Stimulated activated effector memory CD8-positive, alpha-beta T cell treated with anti-CD3 and anti-CD28 coated beads, Interleukin-12 subunit alpha, Interleukin-12 subunit beta, amount 100 ng/mL, for 72 hours (primary cell): ENCODE results near the gene ITGB7.
A peak's percentile ranks its signal among the peaks of the same experiment; 100 is the strongest.
"Not testable (repeated sequence)": the region's sequence is repeated elsewhere in the genome, so short reads cannot be mapped to it uniquely, and the experiment has no call there.

ENCODE experiments used
- ATAC-seq: fragments of 150-1000 bp; cut with Tn5 transposase; 2 replicates; pipeline ENCODE4 v1.10.0; 2021
- DNase-seq, 2 donors: peaks; one replicate each; pipeline ENCODE4 v3.0.0; 2021 to 2022; ENCODE audit warnings: low spot score in 2 of 2
- H3K27ac Mint-ChIP-seq: one replicate; pipeline ENCODE4 v1.8.0; 2022; ENCODE audit warnings: mild to moderate bottlenecking, mixed read lengths
- H3K36me3 Mint-ChIP-seq: one replicate; pipeline ENCODE4 v1.8.0; 2022; ENCODE audit warnings: mild to moderate bottlenecking, mixed read lengths
- H3K4me1 Mint-ChIP-seq: one replicate; pipeline ENCODE4 v1.8.0; 2022; ENCODE audit warnings: mixed read lengths
- H3K4me3 Mint-ChIP-seq: one replicate; pipeline ENCODE4 v1.8.0; 2022; ENCODE audit warnings: mild to moderate bottlenecking, mixed read lengths
- H3K9me3 Mint-ChIP-seq: one replicate; pipeline ENCODE4 v1.8.0; 2022; ENCODE audit warnings: mixed read lengths

The ITGB7 gene

GRCh38 chr12:53187145-53187899 lies 19.7 kb downstream of the ITGB7 start:
- Mint-ChIP-seq H3K9me3 (no peaks in the 10 kb centered on the region), H3K4me1 (peaks cover 52% of the 10 kb centered on the region), H3K36me3 (peaks cover 100% of the 10 kb centered on the region), H3K4me3 (no peak overlapping the region), H3K27ac (peak overlapping the region; percentile 26)
- ATAC-seq (no peak), DNase-seq (no peak)

DNA sequence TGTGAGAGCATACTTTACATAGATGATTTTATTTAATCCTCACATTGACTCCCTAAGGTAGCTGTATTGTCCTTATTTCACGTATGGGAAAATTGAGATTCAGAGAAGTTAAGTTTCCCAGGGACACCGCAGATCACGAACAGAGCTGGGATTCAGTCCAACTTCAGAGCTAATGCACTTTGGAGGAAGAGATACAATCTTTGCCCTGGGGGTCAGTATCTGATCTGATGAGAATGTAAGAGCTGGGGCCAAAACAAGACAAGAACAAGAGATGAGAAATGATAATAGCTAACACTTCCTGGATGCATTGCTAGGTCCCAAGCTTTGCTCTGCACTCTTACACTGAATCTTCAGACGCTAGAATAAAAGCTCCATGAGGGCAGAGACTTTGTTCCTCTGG lies 20.3 kb downstream of the ITGB7 start:
- Mint-ChIP-seq H3K4me3 (no peak overlapping the region), H3K4me1 (peaks cover 53% of the 10 kb centered on the region), H3K9me3 (no peaks in the 10 kb centered on the region), H3K27ac (peak overlapping the region; percentile 26), H3K36me3 (peaks cover 100% of the 10 kb centered on the region)
- no peak for ATAC-seq
- no peak for DNase-seq

DNA sequence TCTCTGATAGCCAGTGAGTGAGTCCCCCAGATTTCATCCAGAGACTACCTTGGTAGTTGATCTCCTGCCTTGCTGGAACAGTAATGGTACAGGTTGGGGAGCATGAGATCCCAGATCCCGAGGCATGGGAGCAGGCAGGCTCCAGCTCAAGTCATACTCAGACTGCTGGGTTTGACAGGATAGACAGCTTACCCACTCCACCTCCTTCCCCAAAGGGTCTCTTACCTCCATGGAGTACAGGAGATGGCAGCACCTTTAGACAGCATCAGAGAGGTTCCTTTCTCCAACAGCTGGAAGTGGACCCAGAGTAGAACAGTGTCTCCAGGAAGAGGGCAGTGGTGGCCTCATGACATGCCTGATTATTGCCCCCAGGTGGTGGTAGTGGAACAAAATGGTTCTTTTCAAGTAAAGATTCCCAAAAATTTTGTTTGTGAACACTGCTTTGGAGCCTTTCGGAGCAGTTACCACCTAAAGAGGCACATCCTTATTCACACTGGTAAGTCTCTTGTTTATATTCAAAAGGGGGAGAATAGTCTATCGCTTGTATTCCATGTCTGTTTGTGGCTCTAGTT lies 21.4 kb downstream of the ITGB7 start:
- Mint-ChIP-seq H3K36me3 (peaks cover 99% of the 10 kb centered on the region), H3K4me3 (no peak overlapping the region), H3K9me3 (no peaks in the 10 kb centered on the region), H3K4me1 (peaks cover 56% of the 10 kb centered on the region), H3K27ac (peak overlapping the region; percentile 45)
- DNase-seq (no peak), ATAC-seq (no peak)

GRCh38 chr12:53184828-53185227 lies 22.2 kb downstream of the ITGB7 start:
- Mint-ChIP-seq H3K4me3 (no peak overlapping the region), H3K4me1 (peaks cover 51% of the 10 kb centered on the region), H3K9me3 (no peaks in the 10 kb centered on the region), H3K27ac (peak overlapping the region; percentile 45), H3K36me3 (peaks cover 99% of the 10 kb centered on the region)
- ATAC-seq = no peak
- no peak for DNase-seq

DNA sequence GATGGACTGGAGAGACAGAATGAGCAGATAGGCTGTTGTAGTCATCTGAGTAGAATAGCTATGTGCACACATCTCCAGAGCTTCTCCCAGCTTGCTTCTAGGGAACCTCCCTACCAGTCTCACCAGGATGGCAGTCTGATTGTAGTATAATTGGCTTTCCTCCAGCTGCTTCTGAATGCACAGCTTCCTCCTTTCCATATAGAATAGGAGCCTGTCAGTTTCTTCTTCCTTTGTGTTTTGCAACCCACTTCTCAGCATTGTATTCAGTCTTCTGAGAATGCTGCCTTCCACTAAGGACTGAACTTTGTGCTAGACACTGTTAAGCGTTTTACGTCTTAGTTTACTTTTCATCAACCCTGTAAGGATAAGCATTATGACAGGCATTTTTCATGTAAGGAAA lies 24.1 kb downstream of the ITGB7 start:
- no peaks in the 10 kb centered on the region for H3K9me3 Mint-ChIP-seq
- ATAC-seq = no peak
- H3K36me3 Mint-ChIP-seq = peaks cover 81% of the 10 kb centered on the region
- DNase-seq = no peak
- peak overlapping the region; percentile 93 for H3K4me3 Mint-ChIP-seq
- H3K4me1 Mint-ChIP-seq = peaks cover 58% of the 10 kb centered on the region
- H3K27ac Mint-ChIP-seq = no peak overlapping the region

DNA sequence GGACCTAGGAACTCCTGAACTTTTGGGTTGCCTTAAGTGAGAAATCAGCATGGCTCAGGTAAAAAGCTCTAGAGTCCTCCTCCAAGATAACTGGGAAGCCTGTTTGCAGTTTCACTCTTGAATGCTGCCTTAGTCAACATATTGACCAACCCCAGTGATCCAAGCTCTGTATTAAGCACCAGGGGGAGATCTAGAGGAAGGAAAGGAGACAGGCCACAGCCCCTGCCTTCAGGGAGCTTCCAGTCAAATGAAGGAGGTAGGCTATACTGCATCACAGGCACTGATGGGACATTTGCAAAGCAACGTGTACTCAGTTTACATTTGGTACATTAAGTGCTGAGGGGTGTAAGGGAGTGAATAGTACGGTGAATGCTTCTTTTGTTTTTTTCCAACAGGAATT lies 25.1 kb downstream of the ITGB7 start:
- peaks cover 58% of the 10 kb centered on the region for H3K4me1 Mint-ChIP-seq
- no peak for DNase-seq
- no peak for ATAC-seq
- peaks cover 71% of the 10 kb centered on the region for H3K36me3 Mint-ChIP-seq
- peak overlapping the region; percentile 93 for H3K4me3 Mint-ChIP-seq
- H3K27ac Mint-ChIP-seq = peak overlapping the region; percentile 96
- H3K9me3 Mint-ChIP-seq = no peaks in the 10 kb centered on the region

DNA sequence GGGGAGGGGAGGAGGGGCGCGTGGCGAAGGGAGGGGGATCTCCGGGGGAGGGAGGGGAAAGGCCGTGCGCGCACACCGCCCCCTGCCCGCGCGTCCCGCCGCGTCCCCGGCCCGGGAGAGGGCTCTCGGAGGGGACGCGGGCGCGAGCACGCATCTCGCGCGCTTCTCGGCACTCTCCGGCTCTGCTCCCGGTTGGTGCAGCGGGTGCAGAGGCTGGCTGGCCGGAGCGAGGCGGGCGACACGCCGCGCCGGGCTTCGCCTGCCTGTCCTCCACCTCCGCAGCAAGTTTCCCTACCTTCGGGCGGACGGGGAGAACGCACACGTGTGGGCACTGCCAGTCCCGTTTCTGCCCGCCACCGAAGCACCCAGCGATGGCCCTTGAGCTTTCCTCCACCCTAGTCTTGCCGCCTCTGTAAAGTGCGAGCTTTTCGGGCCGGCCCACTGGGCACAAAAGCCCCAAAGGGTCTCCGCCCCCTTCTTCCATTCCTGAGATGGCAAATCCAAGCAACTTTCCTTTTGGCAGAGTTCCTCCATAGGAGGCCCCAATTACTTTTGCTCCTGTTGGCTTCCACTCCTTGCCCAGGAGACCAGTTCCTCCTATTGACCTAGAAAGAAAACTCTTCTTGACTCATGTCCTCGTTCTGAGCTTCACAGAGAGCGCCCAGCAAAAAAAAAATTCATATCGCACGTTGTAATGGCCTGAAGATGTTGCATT lies 26.0 kb downstream of the ITGB7 start:
- peak overlapping the region; percentile 93 for H3K4me3 Mint-ChIP-seq
- DNase-seq = peak in 1 of 2 donors; percentile 53
- H3K9me3 Mint-ChIP-seq = no peaks in the 10 kb centered on the region
- peaks cover 58% of the 10 kb centered on the region for H3K4me1 Mint-ChIP-seq
- peaks cover 63% of the 10 kb centered on the region for H3K36me3 Mint-ChIP-seq
- ATAC-seq = peak; percentile 68
- peak overlapping the region; percentile 96 for H3K27ac Mint-ChIP-seq

- Mint-ChIP-seq H3K27ac (peak within 1 kb of the TSS; percentile 96), H3K36me3 (peaks cover 56% of the 10 kb centered on the region), H3K4me1 (peaks cover 54% of the 10 kb centered on the region), H3K4me3 (peak within 1 kb of the TSS; percentile 93), H3K9me3 (no peaks in the 10 kb centered on the region)
- DNase-seq (peak; percentile 89 to 98), ATAC-seq (peak; percentile 97)
Observed at GRCh38 chr12:53180220-53180930, 26.7 kb downstream of the ITGB7 start, which contains the start of the genes CSAD and ZNF740. TSS of gene CSAD (minus strand) at chr12:53180925. CDS start at chr12:53173470, 7,455 bp downstream. TSS of gene ZNF740 (plus strand) at chr12:53180722. CDS start at chr12:53181984, 1,262 bp downstream.

DNA sequence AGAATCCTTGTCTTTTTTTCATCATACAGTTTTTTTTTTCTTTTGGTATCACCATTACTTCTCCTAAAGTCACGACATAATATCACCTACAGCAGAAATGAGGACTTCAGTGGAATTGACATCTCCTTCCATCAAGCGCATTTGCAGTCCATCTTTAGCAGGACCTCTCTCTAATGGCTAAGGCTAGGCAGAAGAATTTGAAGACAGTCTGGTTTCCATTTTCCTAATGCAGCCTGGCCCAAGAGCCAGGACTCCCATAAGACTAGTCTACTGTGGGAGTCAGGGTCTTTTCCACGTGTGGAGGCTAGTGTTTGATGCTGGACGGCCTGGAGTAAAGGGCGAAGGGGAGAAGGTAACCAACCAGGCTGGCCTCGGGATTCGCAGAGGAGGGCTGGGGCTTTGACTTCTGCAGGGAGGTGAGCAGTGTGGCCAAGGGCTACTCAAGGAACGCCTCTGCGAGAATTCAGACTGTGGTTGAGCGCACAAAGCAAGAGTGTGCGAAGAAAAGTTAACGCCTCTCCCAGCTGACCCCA lies 27.3 kb downstream of the ITGB7 start:
- Mint-ChIP-seq H3K4me1 (peaks cover 50% of the 10 kb centered on the region), H3K36me3 (peaks cover 49% of the 10 kb centered on the region), H3K4me3 (peak overlapping the region; percentile 93), H3K9me3 (no peaks in the 10 kb centered on the region), H3K27ac (peak overlapping the region; percentile 96)
- DNase-seq (no peak), ATAC-seq (peak; percentile 31)

- DNase-seq, ATAC-seq: not testable (repeated sequence)
- H3K27ac Mint-ChIP-seq = peak overlapping the region; percentile 96
Observed at GRCh38 chr12:53178803-53179202, 28.2 kb downstream of the ITGB7 start.

DNA sequence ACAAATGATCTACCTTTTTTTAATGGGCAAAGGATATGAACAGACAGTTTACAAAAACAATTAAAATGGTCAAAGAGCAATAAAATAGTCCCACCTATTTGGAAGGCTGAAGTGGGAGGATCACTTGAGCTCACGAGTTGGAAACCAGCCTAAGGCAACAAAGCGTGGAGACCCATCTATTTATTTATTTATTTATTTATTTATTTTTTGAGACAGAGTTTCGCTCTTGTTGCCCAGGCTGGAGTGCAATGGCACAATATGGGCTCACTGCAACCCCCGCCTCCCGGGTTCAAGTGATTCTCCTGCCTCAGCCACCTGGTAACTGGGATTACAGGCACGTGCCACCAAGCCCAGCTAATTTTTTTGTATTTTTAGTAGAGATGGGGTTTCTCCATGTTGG lies 29.6 kb downstream of the ITGB7 start:
- Mint-ChIP-seq H3K36me3 (peaks cover 30% of the 10 kb centered on the region), H3K4me1 (peaks cover 34% of the 10 kb centered on the region)
- not testable (repeated sequence) for H3K27ac Mint-ChIP-seq, DNase-seq, ATAC-seq, H3K9me3 Mint-ChIP-seq, H3K4me3 Mint-ChIP-seq

More at GRCh38 chr12:53178803-53179202, 28.2 kb downstream of the ITGB7 start:
- Mint-ChIP-seq H3K4me3 (peak overlapping the region; percentile 93), H3K36me3 (peaks cover 40% of the 10 kb centered on the region), H3K4me1 (peaks cover 40% of the 10 kb centered on the region)
- not testable (repeated sequence) for H3K9me3 Mint-ChIP-seq

DNA sequence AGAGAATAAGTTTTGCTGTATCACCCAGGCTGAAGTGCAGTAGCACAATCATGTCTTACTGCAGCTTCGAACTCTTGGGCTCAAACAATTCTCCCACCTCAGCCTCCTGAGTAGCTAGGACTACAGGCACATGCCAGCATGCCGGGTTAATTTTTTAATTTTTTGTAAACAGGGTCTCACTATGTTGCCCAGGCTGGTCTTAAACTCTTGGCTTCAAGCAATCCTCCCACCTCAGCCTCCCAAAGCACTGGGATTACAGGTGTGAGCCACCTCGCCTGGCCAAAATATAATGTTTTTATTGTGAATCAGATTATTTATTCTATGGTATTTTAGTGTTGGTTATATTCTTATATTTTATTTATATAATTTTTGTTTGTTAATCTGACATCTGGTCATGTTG lies 30.3 kb downstream of the ITGB7 start:
- peaks cover 27% of the 10 kb centered on the region for H3K4me1 Mint-ChIP-seq

GRCh38 chr12:53174881-53175491 lies 32.1 kb downstream of the ITGB7 start:
- H3K36me3 Mint-ChIP-seq = peaks cover 8% of the 10 kb centered on the region
- H3K27ac Mint-ChIP-seq = no peak overlapping the region
- DNase-seq (no peak), ATAC-seq (no peak)
- peaks cover 17% of the 10 kb centered on the region for H3K4me1 Mint-ChIP-seq
- no peak overlapping the region for H3K4me3 Mint-ChIP-seq
- no peaks in the 10 kb centered on the region for H3K9me3 Mint-ChIP-seq

More for the DNA sequence above, 30.3 kb downstream of the ITGB7 start:
- H3K4me3 Mint-ChIP-seq = no peak overlapping the region
- ATAC-seq (no peak), DNase-seq (no peak)
- H3K27ac Mint-ChIP-seq = no peak overlapping the region
- peaks cover 24% of the 10 kb centered on the region for H3K36me3 Mint-ChIP-seq
- H3K9me3 Mint-ChIP-seq = no peaks in the 10 kb centered on the region

- no peak for DNase-seq
- ATAC-seq = no peak
- H3K9me3 Mint-ChIP-seq = no peaks in the 10 kb centered on the region
- no peak overlapping the region for H3K4me3 Mint-ChIP-seq
- H3K27ac Mint-ChIP-seq = peak overlapping the region; percentile 83
- H3K4me1 Mint-ChIP-seq = peaks cover 6% of the 10 kb centered on the region
- H3K36me3 Mint-ChIP-seq = peaks cover 5% of the 10 kb centered on the region
Observed at GRCh38 chr12:53173085-53173715, 33.9 kb downstream of the ITGB7 start.
